H1 (cell line): Measurements from ENCODE around the gene CYSLTR1. TPM values are rescaled to one million over a fixed set of nuclear protein-coding genes. Genes with fewer than 3 reads are reported as not detected.

Source experiments
- CTCF ChIA-PET: fragments of 300-600 bp; sonication (Branson Sonifier 250); formaldehyde crosslinking; loops from one replicate; lab custom pipeline; 2021; ENCODE audit not compliant: partially characterized antibody; lab: Charles Lee
- POLR2A ChIA-PET: fragments of 300-600 bp; sonication (Branson Sonifier 250); formaldehyde crosslinking; loops from one replicate; lab custom pipeline; 2021; ENCODE audit warnings: inconsistent platforms; ENCODE audit not compliant: partially characterized antibody; lab: Charles Lee
- DNase-seq, 2 experiments: peaks; one replicate each; pipeline versions ENCODE4 v3.0.0 to v3.0.0-alpha.2; 2010 to 2022; ENCODE audit warnings: low spot score in 2 of 2, low read depth in 1 of 2, mixed read lengths in 1 of 2
- FAIRE-seq: peaks from 2 replicates; lab custom pipeline; 2011; peaks lifted over from hg19 to GRCh38; lab: Jason Lieb, UNC
- H2AFZ ChIP-seq: 2 replicates; pipeline ENCODE4 v1.8.1; 2012; ENCODE audit warnings: low read length, inconsistent platforms
- H2AK5ac ChIP-seq: 2 replicates; pipeline ENCODE4 v1.6.1; 2013; ENCODE audit warnings: low read depth, low read length
- H2BK120ac ChIP-seq: replicated peaks from 2 replicates; pipeline ENCODE3; 2013; ENCODE audit warnings: low read depth, low read length, inconsistent platforms
- H2BK12ac ChIP-seq: 2 replicates; pipeline ENCODE4 v1.6.1; 2013; ENCODE audit warnings: low read depth, low read length
- H2BK15ac ChIP-seq: 2 replicates; pipeline ENCODE4 v1.6.1; 2013; ENCODE audit warnings: low read length
- H2BK20ac ChIP-seq: 2 replicates; pipeline ENCODE4 v1.6.1; 2013; ENCODE audit warnings: low read length
- H2BK5ac ChIP-seq: 2 replicates; pipeline ENCODE4 v1.6.1; 2013; ENCODE audit warnings: low read depth, low read length
- H3K14ac ChIP-seq: 2 replicates; pipeline ENCODE4 v1.6.1; 2013; ENCODE audit warnings: inconsistent platforms; ENCODE audit not compliant: insufficient read length
- H3K18ac ChIP-seq: 2 replicates; pipeline ENCODE4 v1.6.1; 2013; ENCODE audit warnings: low read length; ENCODE audit errors: extremely low read depth
- H3K23ac ChIP-seq: 2 replicates; pipeline ENCODE4 v1.6.1; 2013; ENCODE audit warnings: inconsistent platforms; ENCODE audit not compliant: insufficient read length
- H3K23me2 ChIP-seq: 2 replicates; pipeline ENCODE4 v1.6.1; 2013; ENCODE audit warnings: low read depth, low read length
- H3K27ac ChIP-seq: 2 replicates; pipeline ENCODE4 v1.6.1; 2011; ENCODE audit warnings: low read depth, low read length, inconsistent platforms
- H3K27me3 ChIP-seq, 4 experiments: replicated peaks in 1 of 4; 1 replicate in 1 of 4; 2 replicates in 3 of 4; pipeline versions ENCODE4 v1.6.1 to v1.8.1; 2011 to 2013; ENCODE audit warnings: low read length in 3 of 4, mild to moderate bottlenecking in 3 of 4, inconsistent platforms in 2 of 4, mixed read lengths in 2 of 4, moderate library complexity in 1 of 4; ENCODE audit not compliant: control insufficient read depth in 3 of 4, insufficient read depth in 3 of 4; ENCODE audit errors: extremely low read depth in 1 of 4
- H3K36me3 ChIP-seq, 4 experiments: 2 replicates each; pipeline versions ENCODE4 v1.6.1 to v1.8.1; 2011 to 2013; ENCODE audit warnings: mild to moderate bottlenecking in 4 of 4, low read length in 3 of 4, moderate library complexity in 2 of 4, control low read depth in 1 of 4, inconsistent platforms in 1 of 4; ENCODE audit not compliant: insufficient read depth in 4 of 4, control insufficient read depth in 2 of 4
- H3K4ac ChIP-seq: replicated peaks from 2 replicates; pipeline ENCODE3; 2013; ENCODE audit warnings: low read length, low read depth, mixed read lengths, inconsistent platforms; ENCODE audit not compliant: insufficient read length
- H3K4me1 ChIP-seq, 4 experiments: replicated peaks in 1 of 4; 1 replicate in 1 of 4; 2 replicates in 3 of 4; pipeline versions ENCODE4 v1.6.1 to v1.8.1; 2011 to 2013; ENCODE audit warnings: low read length in 3 of 4, inconsistent platforms in 2 of 4, mixed read lengths in 1 of 4; ENCODE audit not compliant: insufficient read depth in 4 of 4, control insufficient read depth in 3 of 4
- H3K4me2 ChIP-seq, 2 experiments: 2 replicates each; pipeline versions ENCODE4 v1.6.1 to v1.8.1; 2011 to 2013; ENCODE audit warnings: low read depth in 2 of 2, low read length in 2 of 2, control low read depth in 1 of 2, inconsistent platforms in 1 of 2, mild to moderate bottlenecking in 1 of 2; ENCODE audit not compliant: insufficient read depth in 1 of 2
- H3K4me3 ChIP-seq, 4 experiments: fragments of 200-600, 300-600 bp in 1 of 4; sonication (generic), shearing (Covaris generic), sonication (Bioruptor Twin) in 1 of 4; 2 replicates each; pipeline versions ENCODE4 v1.5.1 to v1.8.1; 2011 to 2016; ENCODE audit warnings: low read length in 4 of 4, low read depth in 3 of 4, control low read depth in 2 of 4, inconsistent platforms in 2 of 4, mild to moderate bottlenecking in 2 of 4, mixed read lengths in 1 of 4, moderate library complexity in 1 of 4; ENCODE audit not compliant: insufficient read depth in 2 of 4; ENCODE audit errors: extremely low read depth in 1 of 4
- H3K56ac ChIP-seq: replicated peaks from 2 replicates; pipeline ENCODE3; 2013; ENCODE audit warnings: low read depth, mild to moderate bottlenecking, mixed read lengths, low read length, inconsistent platforms; ENCODE audit not compliant: insufficient read length
- H3K79me1 ChIP-seq: 2 replicates; pipeline ENCODE4 v1.6.1; 2013; ENCODE audit warnings: low read depth, low read length, control low read depth
- H3K79me2 ChIP-seq, 2 experiments: 2 replicates each; pipeline versions ENCODE4 v1.6.1 to v1.8.1; 2012 to 2013; ENCODE audit warnings: low read length in 2 of 2, mild to moderate bottlenecking in 2 of 2, inconsistent platforms in 1 of 2; ENCODE audit not compliant: insufficient read depth in 2 of 2, control insufficient read depth in 1 of 2
- H3K9ac ChIP-seq, 4 experiments: replicated peaks in 1 of 4; 1 replicate in 1 of 4; 2 replicates in 3 of 4; pipeline versions ENCODE4 v1.6.1 to v1.8.1; 2011 to 2013; ENCODE audit warnings: low read depth in 3 of 4, low read length in 3 of 4, control low read depth in 2 of 4, mild to moderate bottlenecking in 2 of 4, moderate library complexity in 2 of 4, inconsistent platforms in 1 of 4; ENCODE audit errors: extremely low read depth in 1 of 4
- H3K9me3 ChIP-seq, 2 experiments: 2 replicates each; pipeline versions ENCODE4 v1.6.1 to v1.8.1; 2012 to 2013; ENCODE audit warnings: mild to moderate bottlenecking in 2 of 2, moderate library complexity in 2 of 2, control low read depth in 1 of 2, inconsistent platforms in 1 of 2, low read depth in 1 of 2, low read length in 1 of 2, mixed read lengths in 1 of 2; ENCODE audit not compliant: insufficient read depth in 2 of 2
- H4K20me1 ChIP-seq, 2 experiments: replicated peaks in 1 of 2; 2 replicates each; pipeline versions ENCODE3 to v1.8.1; 2011 to 2013; ENCODE audit warnings: inconsistent platforms in 2 of 2, low read length in 2 of 2, mild to moderate bottlenecking in 1 of 2; ENCODE audit not compliant: insufficient read depth in 2 of 2, control insufficient read depth in 1 of 2
- H4K5ac ChIP-seq: 2 replicates; pipeline ENCODE4 v1.6.1; 2013; ENCODE audit warnings: low read length, low read depth, mixed read lengths, inconsistent platforms; ENCODE audit not compliant: insufficient read length
- H4K8ac ChIP-seq: 2 replicates; pipeline ENCODE4 v1.8.0; 2013; ENCODE audit warnings: mild to moderate bottlenecking, moderate library complexity, low read length, inconsistent platforms; ENCODE audit not compliant: insufficient read depth; ENCODE audit errors: extremely low read depth
- H4K91ac ChIP-seq: replicated peaks from 2 replicates; pipeline ENCODE3; 2013; ENCODE audit warnings: low read length, mixed read lengths, inconsistent platforms; ENCODE audit not compliant: insufficient read length
- CBX8 ChIP-seq: fragments of 300-800, 300-1000 bp; sonication (generic); IDR thresholded peaks from 2 replicates; pipeline ENCODE4 v1.7.1; 2016; ENCODE audit warnings: low read depth, low read length, borderline replicate concordance
- CTBP2 ChIP-seq: IDR thresholded peaks from 2 replicates; pipeline ENCODE4 v1.7.0; 2011; ENCODE audit warnings: borderline replicate concordance, mild to moderate bottlenecking, moderate library complexity, mixed read lengths, low read length; ENCODE audit not compliant: insufficient read depth, insufficient read length
- EZH2 ChIP-seq: fragments of 200-600 bp; sonication (generic); IDR thresholded peaks from 2 replicates; pipeline ENCODE4 v1.7.1; 2012; ENCODE audit warnings: low read depth, mild to moderate bottlenecking, moderate library complexity, low read length, inconsistent platforms; ENCODE audit not compliant: severe bottlenecking
- HDAC2 ChIP-seq, 2 experiments: fragments of 300-600 bp in 1 of 2; sonication (generic) in 1 of 2; IDR thresholded peaks; 2 replicates each; pipeline ENCODE4 v1.6.1; 2011 to 2012; ENCODE audit warnings: low read depth in 2 of 2, low read length in 2 of 2, mild to moderate bottlenecking in 2 of 2, moderate library complexity in 2 of 2, borderline replicate concordance in 1 of 2, inconsistent platforms in 1 of 2
- JUN ChIP-seq: IDR thresholded peaks from 2 replicates; pipeline ENCODE4 v1.6.1; 2011; ENCODE audit warnings: low read depth, mild to moderate bottlenecking, improper control_type of control experiment, low read length
- KDM5A ChIP-seq: fragments of 200-600 bp; IDR thresholded peaks from 2 replicates; pipeline ENCODE4 v1.7.1; 2012; ENCODE audit warnings: mild to moderate bottlenecking, low read length, inconsistent platforms, mixed read lengths
- NANOG ChIP-seq: IDR thresholded peaks from 2 replicates; pipeline ENCODE4 v1.6.1; 2011; ENCODE audit warnings: low read length, low read depth, mild to moderate bottlenecking, inconsistent platforms; ENCODE audit not compliant: insufficient read depth, poor library complexity, severe bottlenecking
- RBBP5 ChIP-seq: IDR thresholded peaks from 2 replicates; pipeline ENCODE4 v1.7.1; 2012; ENCODE audit warnings: low read depth, mild to moderate bottlenecking, inconsistent platforms, low read length, moderate library complexity, borderline replicate concordance
- RFX5 ChIP-seq: IDR thresholded peaks from 2 replicates; pipeline ENCODE4 v1.6.1; 2011; ENCODE audit warnings: low read depth, low read length, improper control_type of control experiment, borderline replicate concordance
- SAP30 ChIP-seq: fragments of 300-600 bp; sonication (generic); IDR thresholded peaks from 2 replicates; pipeline ENCODE4 v1.7.1; 2012; ENCODE audit warnings: low read length, moderate library complexity, mild to moderate bottlenecking, inconsistent platforms; ENCODE audit not compliant: insufficient read depth, insufficient replicate concordance
- SIX5 ChIP-seq: IDR thresholded peaks from 2 replicates; pipeline ENCODE4 v1.6.1; 2011; ENCODE audit warnings: mild to moderate bottlenecking, low read depth, low read length
- SUZ12 ChIP-seq: fragments of 200-600 bp; sonication (generic); IDR thresholded peaks from 2 replicates; pipeline ENCODE4 v1.6.1; 2012; ENCODE audit warnings: mild to moderate bottlenecking, inconsistent platforms, low read length, moderate library complexity, mixed read lengths
- TBP ChIP-seq: IDR thresholded peaks from 2 replicates; pipeline ENCODE4 v1.6.1; 2011; ENCODE audit warnings: low read depth, low read length, improper control_type of control experiment
- TEAD4 ChIP-seq: IDR thresholded peaks from 2 replicates; pipeline ENCODE4 v1.6.1; 2012; ENCODE audit warnings: low read depth, low read length, inconsistent platforms, mixed read lengths
- WGBS, 2 experiments: shearing (Covaris generic) in 1 of 2; methylation state at CpG; one replicate each; pipeline versions ENCODE4 v1.1.6 to v1.1.7; 2013 to 2015; ENCODE audit warnings: low lambda C conversion rate in 2 of 2, mixed read lengths in 2 of 2, inconsistent platforms in 1 of 2, low coverage in 1 of 2, missing lambda C conversion rate in 1 of 2; ENCODE audit not compliant: insufficient replicate concordance in 2 of 2, insufficient coverage in 1 of 2, insufficient read length in 1 of 2; ENCODE audit errors: extremely low coverage in 1 of 2, missing lambda C conversion rate in 1 of 2; 5-methylcytosine and 5-hydroxymethylcytosine counted together
- polyA plus RNA-seq, 7 experiments: library from polyadenylated mRNA; depleted of rRNA in 3 of 7; stranded (reverse) in 5 of 7; unstranded in 2 of 7; fragments of >200 nt in 5 of 7; fragments of 200-250 nt in 2 of 7; gene quantifications; 1 replicate in 5 of 7; 2 replicates in 1 of 7; 4 replicates in 1 of 7; pipeline versions ENCODE4 v1.2.1 to v1.2.3, GENCODE V29; 2011 to 2013; ENCODE audit warnings: missing spikeins in 2 of 7, mixed read lengths in 2 of 7
- total RNA-seq: library from RNA; stranded (reverse); fragmentation: NEBNext Ultra II Directional; extraction: Animal tissue kit (Norgen Biotek cat#: 25700); gene quantifications from 2 replicates; pipeline ENCODE4 v1.2.1, GENCODE V29; 2021

Gene CYSLTR1
- total and polyA plus RNA-seq, 2 of the 8 experiments (the other 6 are each of a cell fraction or from before 2014, with no cell fraction given): 0.09 TPM

- H3K9ac ChIP-seq: no peak overlapping the region
- H3K4me2 ChIP-seq: no peak overlapping the region
- H4K20me1 ChIP-seq: no peaks in the 10 kb centered on the region
- no peak overlapping the region for H3K4me3 ChIP-seq
- DNase-seq (no peak), FAIRE-seq (no peak)
- H4K5ac ChIP-seq: no peak overlapping the region
- H3K9me3 ChIP-seq: no peaks in the 10 kb centered on the region
- no peak overlapping the region for H3K27ac ChIP-seq
- H2BK12ac ChIP-seq: no peak overlapping the region
- no peaks in the 10 kb centered on the region for H3K27me3 ChIP-seq
- H3K14ac ChIP-seq: no peak overlapping the region
- no peak overlapping the region for H3K56ac ChIP-seq
- H3K18ac ChIP-seq: no peak overlapping the region
- POLR2A ChIA-PET: interaction anchor here (0.5 kb wide), 1 partner anchor 204 kb away, joined by 3 read pairs; no protein-coding TSS in a partner anchor
- H3K79me1 ChIP-seq: no peaks in the 10 kb centered on the region
- H3K79me2 ChIP-seq: no peaks in the 10 kb centered on the region
- no peak overlapping the region for H2AFZ ChIP-seq
- no peaks in the 10 kb centered on the region for H3K23me2 ChIP-seq
- peaks cover 0 to 5% (median 1%) of the 10 kb centered on the region in 4 experiments; a peak in 2 of 7 replicates for H3K4me1 ChIP-seq
- no peak overlapping the region for H2AK5ac ChIP-seq
- H4K8ac ChIP-seq: no peak overlapping the region
- H3K36me3 ChIP-seq: no peaks in the 10 kb centered on the region
- H3K23ac ChIP-seq: no peak overlapping the region
- no peak overlapping the region for H2BK15ac ChIP-seq
- CTCF ChIA-PET: no interaction called here
- no peak overlapping the region for H2BK120ac ChIP-seq
- 91% methylated on average over 4 of the region's 4 CpGs; no CpG with 5 or more reads in 1 of the 2 experiments for WGBS, 2 experiments
- H2BK20ac ChIP-seq: no peak overlapping the region
- H4K91ac ChIP-seq: no peak overlapping the region
- TF ChIP-seq EZH2: no peak
- no peak for TF ChIP-seq JUN
- TF ChIP-seq HDAC2 (IDR thresholded peaks at IDR 0.05; ENCODE audit: borderline replicate concordance in 1 of 2, low read depth in 2 of 2, low read length in 2 of 2): no peak
- TF ChIP-seq NANOG: no peak
- TF ChIP-seq SAP30: no peak
- no peak for TF ChIP-seq KDM5A
- no peak for TF ChIP-seq SIX5
- TF ChIP-seq SUZ12: no peak
- TF ChIP-seq TBP: no peak
- TF ChIP-seq RFX5: no peak
- TF ChIP-seq TEAD4: no peak
- no peak for TF ChIP-seq CTBP2
- no peak for TF ChIP-seq RBBP5
- no peak for TF ChIP-seq CBX8
- H2BK5ac ChIP-seq: no peak overlapping the region
- no peak overlapping the region for H3K4ac ChIP-seq
These were observed 2.1 kb upstream of the CYSLTR1 start for GRCh38 chrX:78329486-78329885.
